Brain microvascular endothelial cell (primary cell): ENCODE data around the gene RBL2.
A peak's percentile ranks its signal among the peaks of the same experiment; 100 is the strongest.

ENCODE experiments used
- DNase-seq: peaks from one replicate; pipeline ENCODE4 v3.0.0-alpha.2; 2020
- H3K27ac ChIP-seq: fragments of 250-450 bp; sonication (Bioruptor Pico); 2 replicates; pipeline ENCODE4 v1.5.1; 2020; ENCODE audit warnings: mild to moderate bottlenecking, moderate library complexity
- H3K27me3 ChIP-seq: fragments of 250-450 bp; sonication (Bioruptor Pico); replicated peaks from 2 replicates; pipeline ENCODE4 v1.5.1; 2020; ENCODE audit warnings: mild to moderate bottlenecking
- H3K36me3 ChIP-seq: fragments of 250-450 bp; sonication (Bioruptor Pico); replicated peaks from 2 replicates; pipeline ENCODE4 v1.5.1; 2020; ENCODE audit warnings: mild to moderate bottlenecking
- H3K4me3 ChIP-seq: 2 replicates; pipeline ENCODE4 v1.5.1; 2011; ENCODE audit warnings: low read depth, mild to moderate bottlenecking, control low read depth, low read length, moderate library complexity
- in situ Hi-C: cut with HindIII; loops from 2 replicates; pipeline ENCODE4 v1.10.0; 2017; ENCODE audit warnings: low sequenced_read_pairs, low pct_ligation_motif_present
- TF ChIP-seq, protein P1 (sequence below): IDR thresholded peaks from 2 replicates; pipeline ENCODE4 v1.5.1; 2011; ENCODE audit warnings: low read depth, mild to moderate bottlenecking, moderate library complexity, low read length, control low read depth, inconsistent platforms; ENCODE audit errors: missing control alignments

Gene RBL2

GRCh38 chr16:53456625-53457024 is 22.4 kb downstream of the RBL2 start:
- no peak overlapping the region for H3K4me3 ChIP-seq
- no peaks in the 10 kb centered on the region for H3K27me3 ChIP-seq
- H3K27ac ChIP-seq: no peak overlapping the region
- H3K36me3 ChIP-seq: peaks cover 19% of the 10 kb centered on the region
- TF ChIP-seq, protein P1, sequence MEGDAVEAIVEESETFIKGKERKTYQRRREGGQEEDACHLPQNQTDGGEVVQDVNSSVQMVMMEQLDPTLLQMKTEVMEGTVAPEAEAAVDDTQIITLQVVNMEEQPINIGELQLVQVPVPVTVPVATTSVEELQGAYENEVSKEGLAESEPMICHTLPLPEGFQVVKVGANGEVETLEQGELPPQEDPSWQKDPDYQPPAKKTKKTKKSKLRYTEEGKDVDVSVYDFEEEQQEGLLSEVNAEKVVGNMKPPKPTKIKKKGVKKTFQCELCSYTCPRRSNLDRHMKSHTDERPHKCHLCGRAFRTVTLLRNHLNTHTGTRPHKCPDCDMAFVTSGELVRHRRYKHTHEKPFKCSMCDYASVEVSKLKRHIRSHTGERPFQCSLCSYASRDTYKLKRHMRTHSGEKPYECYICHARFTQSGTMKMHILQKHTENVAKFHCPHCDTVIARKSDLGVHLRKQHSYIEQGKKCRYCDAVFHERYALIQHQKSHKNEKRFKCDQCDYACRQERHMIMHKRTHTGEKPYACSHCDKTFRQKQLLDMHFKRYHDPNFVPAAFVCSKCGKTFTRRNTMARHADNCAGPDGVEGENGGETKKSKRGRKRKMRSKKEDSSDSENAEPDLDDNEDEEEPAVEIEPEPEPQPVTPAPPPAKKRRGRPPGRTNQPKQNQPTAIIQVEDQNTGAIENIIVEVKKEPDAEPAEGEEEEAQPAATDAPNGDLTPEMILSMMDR: no peak
- in situ Hi-C loops: no loop called here
- DNase-seq: no peak

DNA sequence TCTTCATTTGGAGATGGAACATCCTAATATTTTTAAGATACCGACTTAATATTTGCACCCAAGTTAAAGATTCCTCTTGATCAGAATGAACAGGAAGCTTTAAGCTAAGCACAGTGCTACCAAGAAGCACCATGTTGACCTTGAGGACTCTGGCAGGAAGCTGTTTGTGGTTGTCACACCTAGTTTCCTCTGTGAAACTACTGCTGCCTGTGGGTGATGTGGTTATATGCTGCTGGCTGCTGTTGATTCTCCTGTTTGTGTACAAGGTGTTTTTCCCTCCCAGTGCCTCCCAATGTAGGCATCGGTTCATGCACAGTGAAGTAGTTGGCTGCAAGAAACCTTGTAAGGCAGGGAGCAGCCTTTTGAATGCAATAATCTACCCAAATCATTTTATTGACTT is 23.4 kb downstream of the RBL2 start:
- in situ Hi-C loops: no loop called here
- DNase-seq: no peak
- Histone ChIP-seq H3K36me3 (peaks cover 19% of the 10 kb centered on the region), H3K27me3 (no peaks in the 10 kb centered on the region), H3K27ac (no peak overlapping the region), H3K4me3 (no peak overlapping the region)
- TF ChIP-seq, protein P1: no peak

DNA sequence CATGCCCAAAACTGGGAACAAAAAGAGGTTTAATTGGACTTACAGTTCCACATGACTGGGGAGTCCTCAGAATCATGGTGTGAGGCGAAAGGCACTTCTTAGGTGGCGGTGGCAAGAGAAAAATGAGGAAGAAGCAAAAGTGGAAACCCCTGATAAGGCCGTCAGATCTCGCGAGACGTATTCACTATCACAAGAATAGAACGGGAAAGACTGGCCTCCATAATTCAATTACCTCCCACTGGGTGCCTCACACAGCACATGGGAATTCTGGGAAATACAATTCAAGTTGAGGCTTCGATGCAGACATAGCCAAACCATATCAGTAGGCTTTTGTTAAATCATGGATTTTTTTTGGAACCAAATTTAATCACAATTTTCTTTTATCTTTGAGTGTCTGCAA is 24.4 kb downstream of the RBL2 start:
- Histone ChIP-seq H3K36me3 (peaks cover 19% of the 10 kb centered on the region), H3K27ac (no peak overlapping the region), H3K4me3 (no peak overlapping the region), H3K27me3 (no peaks in the 10 kb centered on the region)
- DNase-seq: no peak
- in situ Hi-C loops: no loop called here
- TF ChIP-seq, protein P1: no peak

GRCh38 chr16:53465606-53466280 is 31.5 kb downstream of the RBL2 start:
- H3K4me3 ChIP-seq: no peak overlapping the region
- TF ChIP-seq, protein P1: no peak
- peak; percentile 76 for DNase-seq
- peaks cover 12% of the 10 kb centered on the region for H3K36me3 ChIP-seq
- no peaks in the 10 kb centered on the region for H3K27me3 ChIP-seq
- no peak overlapping the region for H3K27ac ChIP-seq
- in situ Hi-C loops: no loop called here

GRCh38 chr16:53476867-53477266 is 42.6 kb downstream of the RBL2 start:
- peaks cover 10% of the 10 kb centered on the region for H3K36me3 ChIP-seq
- in situ Hi-C loops: no loop called here

More at GRCh38 chr16:53476867-53477266, 42.6 kb downstream of the RBL2 start:
- Histone ChIP-seq H3K27ac (no peak overlapping the region), H3K4me3 (no peak overlapping the region), H3K27me3 (no peaks in the 10 kb centered on the region)
- TF ChIP-seq, protein P1: no peak
- no peak for DNase-seq
